HL-60 (cell line): ENCODE measurements around the gene CNTRL.
"Not testable (repeated sequence)": the region's sequence is repeated elsewhere in the genome, so short reads cannot be mapped to it uniquely, and the experiment has no call there.

ENCODE experiments used
- CTCF ChIP-seq: IDR thresholded peaks from one replicate; pipeline ENCODE4 v1.5.1; 2011; ENCODE audit warnings: low read length, control low read depth, inconsistent platforms; ENCODE audit not compliant: insufficient read depth
- GABPA ChIP-seq: IDR thresholded peaks from 2 replicates; pipeline ENCODE4 v1.6.1; 2012; ENCODE audit warnings: low read depth
- POLR2AphosphoS5 ChIP-seq: IDR thresholded peaks from 2 replicates; pipeline ENCODE4 v1.6.1; 2012; ENCODE audit warnings: low read depth
- SPI1 ChIP-seq: IDR thresholded peaks from 2 replicates; pipeline ENCODE4 v1.6.1; 2012; ENCODE audit warnings: low read depth, mild to moderate bottlenecking, borderline replicate concordance

- TF ChIP-seq CTCF, POLR2AphosphoS5, GABPA, SPI1: not testable (repeated sequence)
Observed at GRCh38 chr9:121028285-121028684, 46.5 kb upstream of the CNTRL start.
